ENCODE results near the gene B4GALT4. TPM values are rescaled to one million over a fixed set of nuclear protein-coding genes. Genes with fewer than 3 reads are reported as not detected.

B4GALT4 gene
- total RNA-seq, 1 donor from 2014 or later = 12.1 TPM

GRCh38 chr3:119235151-119235550, 5.5 kb downstream of the B4GALT4 start:
- Mint-ChIP-seq H3K27ac (ENCODE audit: unreplicated experiment) (no peak overlapping the region), H3K27me3 (ENCODE audit: low read depth) (no peaks in the 10 kb centered on the region), H3K4me1 (peaks cover 9% of the 10 kb centered on the region), H3K36me3 (ENCODE audit: low read depth) (peaks cover 2% of the 10 kb centered on the region), H3K9me3 (no peaks in the 10 kb centered on the region), H3K4me3 (no peak overlapping the region)
- no peak for DNase-seq (ENCODE audit: low read depth, low spot score)
- TF ChIP-seq, protein P1, sequence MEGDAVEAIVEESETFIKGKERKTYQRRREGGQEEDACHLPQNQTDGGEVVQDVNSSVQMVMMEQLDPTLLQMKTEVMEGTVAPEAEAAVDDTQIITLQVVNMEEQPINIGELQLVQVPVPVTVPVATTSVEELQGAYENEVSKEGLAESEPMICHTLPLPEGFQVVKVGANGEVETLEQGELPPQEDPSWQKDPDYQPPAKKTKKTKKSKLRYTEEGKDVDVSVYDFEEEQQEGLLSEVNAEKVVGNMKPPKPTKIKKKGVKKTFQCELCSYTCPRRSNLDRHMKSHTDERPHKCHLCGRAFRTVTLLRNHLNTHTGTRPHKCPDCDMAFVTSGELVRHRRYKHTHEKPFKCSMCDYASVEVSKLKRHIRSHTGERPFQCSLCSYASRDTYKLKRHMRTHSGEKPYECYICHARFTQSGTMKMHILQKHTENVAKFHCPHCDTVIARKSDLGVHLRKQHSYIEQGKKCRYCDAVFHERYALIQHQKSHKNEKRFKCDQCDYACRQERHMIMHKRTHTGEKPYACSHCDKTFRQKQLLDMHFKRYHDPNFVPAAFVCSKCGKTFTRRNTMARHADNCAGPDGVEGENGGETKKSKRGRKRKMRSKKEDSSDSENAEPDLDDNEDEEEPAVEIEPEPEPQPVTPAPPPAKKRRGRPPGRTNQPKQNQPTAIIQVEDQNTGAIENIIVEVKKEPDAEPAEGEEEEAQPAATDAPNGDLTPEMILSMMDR (conservative IDR thresholded peaks at IDR 0.05) = no peak

GRCh38 chr3:119234610-119235009, 6.1 kb downstream of the B4GALT4 start:
- no peaks in the 10 kb centered on the region for H3K27me3 Mint-ChIP-seq (ENCODE audit: low read depth)

GRCh38 chr3:119230745-119231144, 9.9 kb downstream of the B4GALT4 start:
- Mint-ChIP-seq H3K4me1 (no peaks in the 10 kb centered on the region), H3K4me3 (no peak overlapping the region), H3K27me3 (ENCODE audit: low read depth) (no peaks in the 10 kb centered on the region), H3K36me3 (ENCODE audit: low read depth) (peaks cover 14% of the 10 kb centered on the region), H3K27ac (ENCODE audit: unreplicated experiment) (no peak overlapping the region), H3K9me3 (no peaks in the 10 kb centered on the region)
- no peak for DNase-seq (ENCODE audit: low read depth, low spot score)
- TF ChIP-seq, protein P1 (conservative IDR thresholded peaks at IDR 0.05) = no peak

More at GRCh38 chr3:119234610-119235009, 6.1 kb downstream of the B4GALT4 start:
- Mint-ChIP-seq H3K9me3 (no peaks in the 10 kb centered on the region), H3K4me3 (no peak overlapping the region), H3K36me3 (ENCODE audit: low read depth) (peaks cover 4% of the 10 kb centered on the region), H3K4me1 (peaks cover 3% of the 10 kb centered on the region), H3K27ac (ENCODE audit: unreplicated experiment) (no peak overlapping the region)
- no peak for DNase-seq (ENCODE audit: low read depth, low spot score)
- TF ChIP-seq, protein P1 (conservative IDR thresholded peaks at IDR 0.05) = no peak

DNA sequence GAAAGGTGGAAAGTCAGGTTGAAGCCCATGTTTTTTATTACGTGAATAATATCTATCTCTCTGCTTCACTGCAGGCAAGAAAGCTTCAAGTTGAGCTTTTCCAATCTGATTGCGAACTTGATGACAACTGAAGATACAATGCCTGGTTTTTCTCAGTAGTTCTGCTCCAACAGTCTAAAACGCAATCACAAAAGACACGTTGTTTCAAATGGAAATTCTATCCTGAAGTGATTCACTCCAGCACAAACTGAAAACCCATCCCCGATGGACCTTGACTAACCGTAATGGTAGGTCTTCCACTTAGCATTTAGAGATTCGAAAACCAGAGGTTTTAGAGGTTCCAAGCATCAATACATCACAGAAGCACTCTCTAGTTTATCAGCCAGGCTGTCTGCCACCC, 10.6 kb downstream of the B4GALT4 start:
- no peak overlapping the region for H3K4me3 Mint-ChIP-seq
- no peak overlapping the region for H3K27ac Mint-ChIP-seq (ENCODE audit: unreplicated experiment)
- DNase-seq (ENCODE audit: low read depth, low spot score) = no peak
- peaks cover 14% of the 10 kb centered on the region for H3K36me3 Mint-ChIP-seq (ENCODE audit: low read depth)
- no peaks in the 10 kb centered on the region for H3K4me1 Mint-ChIP-seq
- TF ChIP-seq, protein P1 (conservative IDR thresholded peaks at IDR 0.05) = no peak
- H3K9me3 Mint-ChIP-seq = no peaks in the 10 kb centered on the region
- H3K27me3 Mint-ChIP-seq (ENCODE audit: low read depth) = no peaks in the 10 kb centered on the region

DNA sequence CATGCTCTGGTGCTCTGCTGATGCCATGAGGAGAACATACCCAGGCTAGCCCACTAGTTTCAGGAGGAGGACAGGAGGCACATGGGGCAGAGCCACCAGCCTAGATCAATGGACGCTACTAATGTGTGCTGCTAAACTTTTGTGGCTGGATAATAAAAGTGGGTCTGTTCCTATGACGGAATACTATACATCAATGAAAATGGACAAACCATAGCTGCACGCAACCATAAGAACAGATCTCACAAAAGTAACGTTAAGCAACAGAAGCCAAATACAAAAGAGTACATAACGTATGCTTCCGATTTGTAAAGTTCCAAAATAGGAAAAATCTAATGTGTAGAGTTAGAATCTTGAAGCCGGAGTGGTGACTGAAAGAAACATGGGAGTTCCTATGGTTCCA, 11.5 kb downstream of the B4GALT4 start:
- no peaks in the 10 kb centered on the region for H3K27me3 Mint-ChIP-seq (ENCODE audit: low read depth)
- H3K36me3 Mint-ChIP-seq (ENCODE audit: low read depth) = peaks cover 14% of the 10 kb centered on the region
- no peak for DNase-seq (ENCODE audit: low read depth, low spot score)
- no peaks in the 10 kb centered on the region for H3K4me1 Mint-ChIP-seq
- H3K4me3 Mint-ChIP-seq = no peak overlapping the region
- TF ChIP-seq, protein P1 (conservative IDR thresholded peaks at IDR 0.05) = no peak
- no peak overlapping the region for H3K27ac Mint-ChIP-seq (ENCODE audit: unreplicated experiment)
- H3K9me3 Mint-ChIP-seq = no peaks in the 10 kb centered on the region
